ENCODE results near the gene AMFR. TPM values are rescaled to one million over a fixed set of nuclear protein-coding genes. Genes with fewer than 3 reads are reported as not detected.

Gene AMFR
- total RNA-seq, 1 experiment from 2014 or later, result 25.6 TPM

GRCh38 chr16:56460101-56460500 is 34.8 kb upstream of the AMFR start:
- Histone ChIP-seq H3K9ac (ENCODE audit: extremely low read depth, insufficient read length, low read length) (no peak overlapping the region), H4K5ac (ENCODE audit: insufficient read length, low read depth, low read length) (no peak overlapping the region), H4K8ac (replicated peaks; ENCODE audit: insufficient read length, low read depth, low read length) (no peak overlapping the region), H2BK15ac (ENCODE audit: low read depth, low read length) (no peak overlapping the region), H3K79me2 (ENCODE audit: insufficient read depth, low read length) (no peaks in the 10 kb centered on the region), H3K27me3 (ENCODE audit: insufficient read depth, low read length) (no peaks in the 10 kb centered on the region), H2AK5ac (ENCODE audit: insufficient read length, low read length) (no peak overlapping the region), H4K20me1 (ENCODE audit: control insufficient read depth, insufficient read depth, insufficient read length) (no peaks in the 10 kb centered on the region), H4K91ac (ENCODE audit: insufficient read length, low read depth, low read length) (no peak overlapping the region), H3T11ph (ENCODE audit: low read length) (no peak overlapping the region), H2BK20ac (ENCODE audit: low read depth, low read length, poor library complexity, severe bottlenecking) (no peak overlapping the region), H3K4me1 (ENCODE audit: insufficient read depth, low read length) (no peaks in the 10 kb centered on the region), H3K4ac (ENCODE audit: low read depth, low read length) (no peak overlapping the region), H3K79me1 (ENCODE audit: insufficient read depth, low read depth, low read length, poor library complexity, severe bottlenecking) (no peaks in the 10 kb centered on the region), H3K4me2 (ENCODE audit: insufficient read depth, insufficient read length, low read length) (no peak overlapping the region), H3K23me2 (ENCODE audit: insufficient read length, low read depth, low read length, poor library complexity, severe bottlenecking) (no peaks in the 10 kb centered on the region), H3K18ac (ENCODE audit: insufficient read length, low read depth, low read length) (no peak overlapping the region), H3K56ac (ENCODE audit: insufficient read length, low read depth, low read length) (no peak overlapping the region), H3K14ac (ENCODE audit: insufficient read depth, low read length) (no peak overlapping the region), H2BK12ac (ENCODE audit: insufficient read length, low read depth, low read length) (no peak overlapping the region), H3K27ac (ENCODE audit: insufficient read length, low read depth, low read length) (no peak overlapping the region), H2BK120ac (ENCODE audit: low read depth, low read length, poor library complexity, severe bottlenecking) (no peak overlapping the region), H3K9me3 (ENCODE audit: control insufficient read depth, low read depth, low read length) (no peaks in the 10 kb centered on the region), H2BK5ac (ENCODE audit: insufficient read length, low read length) (no peak overlapping the region), H3K23ac (ENCODE audit: insufficient read length, low read depth, low read length) (no peak overlapping the region), H2AFZ (ENCODE audit: low read length) (no peak overlapping the region)
- Mint-ChIP-seq H3K36me3 (ENCODE audit: insufficient read depth in 1 of 3, low read depth in 3 of 3) (peaks cover 25 to 78% (median 75%) of the 10 kb centered on the region in 3 experiments; a peak in 6 of 7 replicates), H3K27me3 (ENCODE audit: low read depth) (no peaks in the 10 kb centered on the region), H3K27ac (no peak overlapping the region), H3K4me1 (no peaks in the 10 kb centered on the region), H3K4me3 (no peak overlapping the region), H3K9me3 (no peaks in the 10 kb centered on the region)
- WGBS (ENCODE audit: extremely low coverage, insufficient read length, low lambda C conversion rate), result no CpG with 5 or more reads among the region's 2 CpGs
- DNase-seq, result no peak
- TF ChIP-seq, protein P1, sequence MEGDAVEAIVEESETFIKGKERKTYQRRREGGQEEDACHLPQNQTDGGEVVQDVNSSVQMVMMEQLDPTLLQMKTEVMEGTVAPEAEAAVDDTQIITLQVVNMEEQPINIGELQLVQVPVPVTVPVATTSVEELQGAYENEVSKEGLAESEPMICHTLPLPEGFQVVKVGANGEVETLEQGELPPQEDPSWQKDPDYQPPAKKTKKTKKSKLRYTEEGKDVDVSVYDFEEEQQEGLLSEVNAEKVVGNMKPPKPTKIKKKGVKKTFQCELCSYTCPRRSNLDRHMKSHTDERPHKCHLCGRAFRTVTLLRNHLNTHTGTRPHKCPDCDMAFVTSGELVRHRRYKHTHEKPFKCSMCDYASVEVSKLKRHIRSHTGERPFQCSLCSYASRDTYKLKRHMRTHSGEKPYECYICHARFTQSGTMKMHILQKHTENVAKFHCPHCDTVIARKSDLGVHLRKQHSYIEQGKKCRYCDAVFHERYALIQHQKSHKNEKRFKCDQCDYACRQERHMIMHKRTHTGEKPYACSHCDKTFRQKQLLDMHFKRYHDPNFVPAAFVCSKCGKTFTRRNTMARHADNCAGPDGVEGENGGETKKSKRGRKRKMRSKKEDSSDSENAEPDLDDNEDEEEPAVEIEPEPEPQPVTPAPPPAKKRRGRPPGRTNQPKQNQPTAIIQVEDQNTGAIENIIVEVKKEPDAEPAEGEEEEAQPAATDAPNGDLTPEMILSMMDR (conservative IDR thresholded peaks at IDR 0.05), result no peak
